ENCODE results near the gene OR52W1. TPM values are rescaled to one million over a fixed set of nuclear protein-coding genes. Genes with fewer than 3 reads are reported as not detected.

Gene OR52W1
- polyA plus RNA-seq, 1 of the 3 experiments (the other 2 are of a cell fraction), result not detected

DNA sequence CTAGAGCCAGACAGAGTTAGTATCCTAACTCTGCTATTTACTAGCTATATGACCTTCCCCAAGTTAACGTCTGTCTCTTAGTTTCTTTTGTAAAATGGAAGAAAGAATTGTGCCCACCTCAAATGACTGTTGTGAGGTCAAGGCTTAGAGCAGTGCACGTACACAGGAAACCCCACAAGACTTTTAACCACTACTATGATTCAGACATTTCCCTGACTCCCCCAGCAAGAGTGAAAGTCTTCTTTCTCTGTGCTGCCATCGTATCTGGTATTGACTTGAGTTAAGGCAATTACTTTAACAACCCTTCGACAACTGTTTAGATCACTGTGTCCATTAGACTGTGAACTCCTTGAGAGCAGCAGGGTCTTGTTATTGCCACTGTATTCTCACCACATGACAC, 2.6 kb upstream of the OR52W1 start:
- Histone ChIP-seq H3K9me3 (no peaks in the 10 kb centered on the region), H3K9ac (no peak overlapping the region), H3F3A (replicated peaks; ENCODE audit: insufficient read depth) (no peaks in the 10 kb centered on the region), H3K4me3 (ENCODE audit: low read depth in 2 of 2, low read length in 1 of 2) (no peak overlapping the region), H3K4me2 (no peak overlapping the region), H3K27me3 (ENCODE audit: insufficient read depth) (no peaks in the 10 kb centered on the region), H3K4me1 (ENCODE audit: control insufficient read depth in 1 of 2, insufficient read depth in 2 of 2, low read depth in 1 of 2, low read length in 1 of 2) (no peaks in the 10 kb centered on the region), H3K36me3 (replicated peaks in 1 of 2; ENCODE audit: control insufficient read depth in 1 of 2, insufficient read depth in 2 of 2, low read length in 1 of 2) (no peaks in the 10 kb centered on the region), H3K9me2 (no peaks in the 10 kb centered on the region), H3K79me2 (ENCODE audit: insufficient read depth) (no peaks in the 10 kb centered on the region), H3K27ac (ENCODE audit: low read depth in 2 of 2, low read length in 1 of 2) (no peak overlapping the region), H2AFZ (ENCODE audit: low read depth) (no peak overlapping the region), H4K20me1 (ENCODE audit: insufficient read depth) (no peaks in the 10 kb centered on the region)
- CTCF ChIA-PET, result no interaction called here
- TF ChIP-seq SMC3 (IDR thresholded peaks at IDR 0.05; ENCODE audit: low read depth, low read length) (no peak), MXI1 (IDR thresholded peaks at IDR 0.05; ENCODE audit: low read depth, low read length) (no peak), NRF1 (IDR thresholded peaks at IDR 0.05; ENCODE audit: low read depth, low read length) (no peak), EP300 (IDR thresholded peaks at IDR 0.05; ENCODE audit: borderline replicate concordance in 1 of 2, low read depth in 1 of 2, low read length in 1 of 2) (no peak), FOXM1 (IDR thresholded peaks at IDR 0.05; ENCODE audit: low read depth) (no peak), NFIC (IDR thresholded peaks at IDR 0.05; ENCODE audit: borderline replicate concordance) (no peak), GATA2 (CRISPR knock-in tag; IDR thresholded peaks at IDR 0.05) (no peak), MEF2A (IDR thresholded peaks at IDR 0.05; ENCODE audit: borderline replicate concordance, low read depth) (no peak), RXRA (IDR thresholded peaks at IDR 0.05; ENCODE audit: borderline replicate concordance, low read depth) (no peak), RFX5 (IDR thresholded peaks at IDR 0.05; ENCODE audit: low read length) (no peak), YY1 (IDR thresholded peaks at IDR 0.05; ENCODE audit: low read depth) (no peak), GABPA (IDR thresholded peaks at IDR 0.05; ENCODE audit: low read depth) (no peak), EZH2phosphoT487 (IDR thresholded peaks at IDR 0.05; ENCODE audit: borderline replicate concordance, low read depth) (no peak), RAD21 (IDR thresholded peaks at IDR 0.05; ENCODE audit: low read length) (no peak), FOXJ3 (CRISPR knock-in tag; IDR thresholded peaks at IDR 0.05) (no peak)
- TF ChIP-seq, protein P1, sequence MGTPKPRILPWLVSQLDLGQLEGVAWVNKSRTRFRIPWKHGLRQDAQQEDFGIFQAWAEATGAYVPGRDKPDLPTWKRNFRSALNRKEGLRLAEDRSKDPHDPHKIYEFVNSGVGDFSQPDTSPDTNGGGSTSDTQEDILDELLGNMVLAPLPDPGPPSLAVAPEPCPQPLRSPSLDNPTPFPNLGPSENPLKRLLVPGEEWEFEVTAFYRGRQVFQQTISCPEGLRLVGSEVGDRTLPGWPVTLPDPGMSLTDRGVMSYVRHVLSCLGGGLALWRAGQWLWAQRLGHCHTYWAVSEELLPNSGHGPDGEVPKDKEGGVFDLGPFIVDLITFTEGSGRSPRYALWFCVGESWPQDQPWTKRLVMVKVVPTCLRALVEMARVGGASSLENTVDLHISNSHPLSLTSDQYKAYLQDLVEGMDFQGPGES (IDR thresholded peaks at IDR 0.05; ENCODE audit: low read depth, low read length), result no peak
- TF ChIP-seq, protein P2, sequence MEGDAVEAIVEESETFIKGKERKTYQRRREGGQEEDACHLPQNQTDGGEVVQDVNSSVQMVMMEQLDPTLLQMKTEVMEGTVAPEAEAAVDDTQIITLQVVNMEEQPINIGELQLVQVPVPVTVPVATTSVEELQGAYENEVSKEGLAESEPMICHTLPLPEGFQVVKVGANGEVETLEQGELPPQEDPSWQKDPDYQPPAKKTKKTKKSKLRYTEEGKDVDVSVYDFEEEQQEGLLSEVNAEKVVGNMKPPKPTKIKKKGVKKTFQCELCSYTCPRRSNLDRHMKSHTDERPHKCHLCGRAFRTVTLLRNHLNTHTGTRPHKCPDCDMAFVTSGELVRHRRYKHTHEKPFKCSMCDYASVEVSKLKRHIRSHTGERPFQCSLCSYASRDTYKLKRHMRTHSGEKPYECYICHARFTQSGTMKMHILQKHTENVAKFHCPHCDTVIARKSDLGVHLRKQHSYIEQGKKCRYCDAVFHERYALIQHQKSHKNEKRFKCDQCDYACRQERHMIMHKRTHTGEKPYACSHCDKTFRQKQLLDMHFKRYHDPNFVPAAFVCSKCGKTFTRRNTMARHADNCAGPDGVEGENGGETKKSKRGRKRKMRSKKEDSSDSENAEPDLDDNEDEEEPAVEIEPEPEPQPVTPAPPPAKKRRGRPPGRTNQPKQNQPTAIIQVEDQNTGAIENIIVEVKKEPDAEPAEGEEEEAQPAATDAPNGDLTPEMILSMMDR (IDR thresholded peaks at IDR 0.05), result no peak
- TF ChIP-seq, protein P3, sequence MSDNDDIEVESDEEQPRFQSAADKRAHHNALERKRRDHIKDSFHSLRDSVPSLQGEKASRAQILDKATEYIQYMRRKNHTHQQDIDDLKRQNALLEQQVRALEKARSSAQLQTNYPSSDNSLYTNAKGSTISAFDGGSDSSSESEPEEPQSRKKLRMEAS (IDR thresholded peaks at IDR 0.05; ENCODE audit: low read depth), result no peak
- POLR2A ChIA-PET, result no interaction called here
- WGBS (ENCODE audit: low lambda C conversion rate), result 26% methylated on average over 4 of the region's 4 CpGs
- no peak for DNase-seq

All from SK-N-SH (cell line).